K562 (cell line): ENCODE data around the gene EPHX1. TPM values are rescaled to one million over a fixed set of nuclear protein-coding genes. Genes with fewer than 3 reads are reported as not detected.

Experiments used
- ATAC-seq: fragments of 200-7000 bp; cut with Tn5 transposase; 3 replicates; pipeline ENCODE4 v1.9.1; 2020; ENCODE audit warnings: moderate library complexity
- BruUV-seq: library from RNA; stranded (reverse); fragments of 400-500 nt; replicated peaks from 2 replicates; lab custom pipeline; 2021; lab: Mats Ljungman, UMichigan
- CTCF ChIA-PET: fragments of 300-600 bp; formaldehyde crosslinking; extraction: SDS; loops from one replicate; lab custom pipeline; 2021; ENCODE audit warnings: low intra/inter-chr PET ratio; lab: Yijun Ruan, JAX
- POLR2A ChIA-PET: fragments of 300-600, 350-650 bp; sonication (Branson Sonifier 250); formaldehyde crosslinking; extraction: SDS; loops from one replicate; lab custom pipeline; 2021; ENCODE audit warnings: antibody characterized with exemption, inconsistent platforms; lab: Yijun Ruan, JAX
- DNase-seq, 4 experiments: peaks; one replicate each; pipeline versions ENCODE4 v3.0.0 to v3.0.0-alpha.2; 2011 to 2018; ENCODE audit warnings: low spot score in 3 of 4, mixed read lengths in 3 of 4; ENCODE audit errors: extremely low read depth in 1 of 4
- FAIRE-seq: peaks from 2 replicates; lab custom pipeline; 2011; peaks lifted over from hg19 to GRCh38; lab: Jason Lieb, UNC
- H2AFZ ChIP-seq: 2 replicates; pipeline ENCODE4 v1.6.0; 2011; ENCODE audit warnings: low read depth, low read length, control low read depth, inconsistent platforms
- H3K27ac ChIP-seq: fragments of 200-600 bp; 3 replicates; pipeline ENCODE4 v1.8.0; 2011; ENCODE audit warnings: low read depth, mild to moderate bottlenecking, control low read depth, inconsistent platforms, low read length, moderate library complexity, mixed read lengths; ENCODE audit errors: extremely low read depth
- H3K27me3 ChIP-seq, 2 experiments: fragments of 300-600 bp in 1 of 2; 2 replicates in 1 of 2; 3 replicates in 1 of 2; pipeline versions ENCODE4 v1.6.0 to v1.8.0; 2011; ENCODE audit warnings: inconsistent platforms in 2 of 2, low read length in 2 of 2, mild to moderate bottlenecking in 1 of 2, mixed read lengths in 1 of 2, moderate library complexity in 1 of 2; ENCODE audit not compliant: control insufficient read depth in 2 of 2, insufficient read depth in 2 of 2
- H3K36me3 ChIP-seq: fragments of 300-600 bp; 3 replicates; pipeline ENCODE4 v1.8.0; 2011; ENCODE audit warnings: mild to moderate bottlenecking, low read length, inconsistent platforms; ENCODE audit not compliant: control insufficient read depth, insufficient read depth
- H3K4me1 ChIP-seq, 2 experiments: fragments of 200-600 bp in 1 of 2; replicated peaks in 1 of 2; 2 replicates in 1 of 2; 3 replicates in 1 of 2; pipeline versions ENCODE4 v1.5.1 to v1.8.0; 2011; ENCODE audit warnings: inconsistent platforms in 2 of 2, low read length in 2 of 2, mild to moderate bottlenecking in 1 of 2, mixed read lengths in 1 of 2, moderate library complexity in 1 of 2; ENCODE audit not compliant: control insufficient read depth in 2 of 2, insufficient read depth in 2 of 2
- H3K4me2 ChIP-seq: 2 replicates; pipeline ENCODE4 v1.6.1; 2011; ENCODE audit warnings: low read length, control low read depth, inconsistent platforms, mixed read lengths; ENCODE audit not compliant: insufficient read depth
- H3K4me3 ChIP-seq: fragments of 200-600 bp; sonication (generic), shearing (Covaris generic); 2 replicates; pipeline ENCODE4 v1.5.1; 2016; ENCODE audit warnings: control low read depth, inconsistent platforms
- H3K79me2 ChIP-seq: fragments of 200-600 bp; 3 replicates; pipeline ENCODE4 v1.8.0; 2011; ENCODE audit warnings: low read length, inconsistent platforms; ENCODE audit not compliant: control insufficient read depth, insufficient read depth
- H3K9ac ChIP-seq, 2 experiments: 2 replicates each; pipeline versions ENCODE4 v1.6.0 to v1.6.1; 2011; ENCODE audit warnings: low read depth in 2 of 2, low read length in 2 of 2, control low read depth in 1 of 2, inconsistent platforms in 1 of 2, mild to moderate bottlenecking in 1 of 2, mixed read lengths in 1 of 2; ENCODE audit not compliant: insufficient read depth in 1 of 2
- H3K9me1 ChIP-seq: one replicate; pipeline ENCODE4 v1.6.0; 2011; ENCODE audit warnings: inconsistent platforms, mild to moderate bottlenecking, low read length, moderate library complexity; ENCODE audit not compliant: control insufficient read depth, insufficient read depth
- H3K9me3 ChIP-seq: replicated peaks from 2 replicates; pipeline ENCODE4 v1.5.1; 2011; ENCODE audit warnings: low read depth, low read length, inconsistent platforms; ENCODE audit not compliant: control insufficient read depth, insufficient read depth
- H4K20me1 ChIP-seq: replicated peaks from 2 replicates; pipeline ENCODE4 v1.6.1; 2011; ENCODE audit warnings: low read length, inconsistent platforms, mixed read lengths; ENCODE audit not compliant: control insufficient read depth, insufficient read depth
- AFF1 ChIP-seq, 2 experiments: fragments of 450-650 bp; IDR thresholded peaks; 2 replicates each; pipeline ENCODE4 v1.6.1; 2018; ENCODE audit warnings: mild to moderate bottlenecking in 2 of 2, low read depth in 1 of 2; ENCODE audit not compliant: partially characterized antibody in 2 of 2
- FOXA3 ChIP-seq, 2 experiments: fragments of 450-650 bp in 1 of 2; sonication (generic) in 1 of 2; formaldehyde crosslinking; IDR thresholded peaks in 1 of 2; conservative IDR thresholded peaks in 1 of 2; 2 replicates each; pipeline versions ENCODE4 v1.4.0 to v1.8.0; 2020 to 2022; ENCODE audit warnings: mild to moderate bottlenecking in 2 of 2, missing genetic modification reagents in 1 of 2
- FOXK1 ChIP-seq: sonication (generic); formaldehyde crosslinking; IDR thresholded peaks from 2 replicates; pipeline ENCODE4 v1.8.0; 2022; ENCODE audit warnings: missing genetic modification reagents, mild to moderate bottlenecking, borderline replicate concordance
- JUNB ChIP-seq: fragments of 450-650 bp; formaldehyde crosslinking; conservative IDR thresholded peaks from 2 replicates; pipeline ENCODE4 v1.4.0; 2020; ENCODE audit warnings: mild to moderate bottlenecking
- MEF2D ChIP-seq: conservative IDR thresholded peaks from 2 replicates; pipeline ENCODE4 v1.6.1; 2016; ENCODE audit warnings: low read depth, missing genetic modification characterization, missing compliant biosample characterization
- PHB ChIP-seq: fragments of 250-450 bp; sonication (Bioruptor Pico); IDR thresholded peaks from 2 replicates; pipeline ENCODE4 v1.5.0; 2021
- POLR2A ChIP-seq: fragments of 450-650 bp; conservative IDR thresholded peaks from 2 replicates; pipeline ENCODE4 v1.6.1; 2016
- POLR2AphosphoS2 ChIP-seq: IDR thresholded peaks from 2 replicates; pipeline ENCODE4 v1.6.1; 2012; ENCODE audit warnings: low read length, improper control_type of control experiment
- POLR3A ChIP-seq: IDR thresholded peaks from 2 replicates; pipeline ENCODE4 v1.6.1; 2011; ENCODE audit warnings: borderline replicate concordance, mild to moderate bottlenecking, moderate library complexity; ENCODE audit not compliant: insufficient read length, insufficient read depth; ENCODE audit errors: extremely low read depth
- USF1 ChIP-seq: sonication (generic); formaldehyde crosslinking; IDR thresholded peaks from 2 replicates; pipeline ENCODE4 v1.9.0; 2022; ENCODE audit warnings: mild to moderate bottlenecking, missing genetic modification reagents
- ZNF41 ChIP-seq: fragments of 250-450 bp; sonication (Bioruptor Pico); conservative IDR thresholded peaks from 2 replicates; pipeline ENCODE4 v1.4.0; 2020; ENCODE audit warnings: mild to moderate bottlenecking
- ZNF444 ChIP-seq: fragments of 250-450 bp; sonication (Bioruptor Pico); IDR thresholded peaks from 2 replicates; pipeline ENCODE4 v1.4.0; 2020; ENCODE audit warnings: mild to moderate bottlenecking, moderate library complexity
- ZNF561 ChIP-seq: fragments of 450-650 bp; formaldehyde crosslinking; conservative IDR thresholded peaks from 2 replicates; pipeline ENCODE4 v1.4.0; 2020; ENCODE audit warnings: mild to moderate bottlenecking, moderate library complexity
- ZNF764 ChIP-seq: fragments of 250-450 bp; sonication (Bioruptor Pico); IDR thresholded peaks from 2 replicates; pipeline ENCODE4 v1.4.0; 2020; ENCODE audit warnings: low read depth, mild to moderate bottlenecking, moderate library complexity
- WGBS: fragments of 100-300 bp; shearing (Covaris generic); methylation state at CpG from one replicate; pipeline ENCODE4 v1.1.6; 2016; ENCODE audit warnings: low coverage, mixed read lengths; ENCODE audit not compliant: insufficient coverage; ENCODE audit errors: missing lambda C conversion rate; 5-methylcytosine and 5-hydroxymethylcytosine counted together
- in situ Hi-C: fragments of 300-500 bp; cut with MboI; formaldehyde crosslinking; loops from 4 replicates; pipeline ENCODE4 v1.15.0; 2018; ENCODE audit warnings: inconsistent platforms, mixed read lengths
- intact Hi-C: fragments of 100-400 bp; cut with micrococcal nuclease; formaldehyde crosslinking; loops from 2 replicates; pipeline ENCODE4 v1.14.2; 2022
- polyA plus RNA-seq, 8 experiments: library from polyadenylated mRNA; depleted of rRNA in 4 of 8; stranded (reverse) in 5 of 8; unstranded in 3 of 8; fragments of >200 nt; fragmentation: Nextera tagmentation in 2 of 8; fragmentation: Illumina TruSeq in 1 of 8; extraction: Ambion mirVana in 2 of 8; extraction: Trizol in 1 of 8; gene quantifications; 2 replicates each; pipeline versions ENCODE4 v1.2.1 to v1.2.3, GENCODE V29; 2011 to 2014; ENCODE audit warnings: inconsistent platforms in 1 of 8, missing spikeins in 1 of 8
- total RNA-seq, 7 experiments: library from RNA; depleted of rRNA in 6 of 7; stranded (reverse); fragments of >200 nt in 6 of 7; fragmentation: Illumina TruSeq in 2 of 7; extraction: Trizol in 2 of 7; gene quantifications; 2 replicates each; pipeline versions ENCODE4 v1.2.1 to v1.2.3, GENCODE V29; 2011 to 2021; ENCODE audit warnings: low replicate concordance in 1 of 7

The EPHX1 gene
- total and polyA plus RNA-seq, 9 of the 15 experiments (the other 6 are each of a cell fraction or from before 2014, with no cell fraction given), result 0.21 to 27.0 (median 6.7) TPM

- TF ChIP-seq AFF1 (IDR thresholded peaks at IDR 0.05; ENCODE audit: low read depth in 1 of 2, partially characterized antibody in 2 of 2), result no peak
These were observed 70.3 kb downstream of the EPHX1 start (continued) for GRCh38 chr1:225880222-225880588.

- DNase-seq (no peak), FAIRE-seq (no peak), ATAC-seq (no peak)
- H3K9me3 ChIP-seq, result no peaks in the 10 kb centered on the region
- 0 out of 3 replicates have a peak overlapping the region, but pooled peaks have one; percentile 88 for H3K27ac ChIP-seq
- in situ Hi-C loops, result no loop called here
- BruUV-seq, result no TSS peak
- no peak overlapping the region for H2AFZ ChIP-seq
- 53% methylated on average over 5 of the region's 5 CpGs for WGBS
- H3K79me2 ChIP-seq, result peaks cover 48% of the 10 kb centered on the region
- POLR2A ChIA-PET, result interaction anchor here (0.5 to 4.1 kb wide), 8 partner anchors 9 to 116 kb away, joined by 3 to 37 read pairs (median 3); no protein-coding TSS in a partner anchor
- CTCF ChIA-PET, result interaction anchor here (0.6 kb wide), 1 partner anchor 96 kb away, joined by 4 read pairs; no protein-coding TSS in a partner anchor
- peak overlapping the region; percentile 87; the same call in 1 of the 2 replicates for H3K4me3 ChIP-seq
- peak overlapping the region; percentile 97 for H3K4me2 ChIP-seq
- peaks cover 46% of the 10 kb centered on the region; the same call in 2 of the 3 replicates for H3K36me3 ChIP-seq
- H4K20me1 ChIP-seq, result peaks cover 17% of the 10 kb centered on the region; the same call in 1 of the 2 replicates
- peaks cover 23 to 50% of the 10 kb centered on the region in 2 experiments; a peak in 4 of 5 replicates for H3K4me1 ChIP-seq
- peak overlapping the region; percentile 83 to 92; a peak in 3 of 4 replicates for H3K9ac ChIP-seq
- H3K27me3 ChIP-seq, result no peaks in the 10 kb centered on the region
- intact Hi-C loops, result loop anchor here (5.0 kb wide), 2 partner anchors 82 to 242 kb away; no protein-coding TSS in a partner anchor
- peaks cover 6% of the 10 kb centered on the region for H3K9me1 ChIP-seq
- TF ChIP-seq FOXK1 (CRISPR knock-in tag) (0 out of 2 replicates have a peak, but pooled peaks have one; percentile 30), ZNF444 (CRISPR knock-in tag) (no peak), POLR3A (no peak), USF1 (CRISPR knock-in tag) (0 out of 2 replicates have a peak, but pooled peaks have one; percentile 34), POLR2AphosphoS2 (no peak), JUNB (CRISPR knock-in tag) (no peak), ZNF561 (CRISPR knock-in tag) (no peak), PHB (CRISPR knock-in tag) (no peak), MEF2D (tag) (no peak), ZNF764 (no peak), POLR2A (no peak), ZNF41 (CRISPR knock-in tag) (no peak), FOXA3 (CRISPR knock-in tag; conservative IDR thresholded peaks at IDR 0.05 in 1 of 2, IDR thresholded peaks at IDR 0.05 in 1 of 2) (0 out of 4 replicates have a peak, but pooled peaks of 1 of the 2 experiments have one; percentile 66)
These were observed 70.7 kb downstream of the EPHX1 start for GRCh38 chr1:225880636-225881035.
